ENCODE measurements around the gene FAM3C. TPM values are rescaled to one million over a fixed set of nuclear protein-coding genes. Genes with fewer than 3 reads are reported as not detected.

Gene FAM3C
- total and polyA plus RNA-seq, 2 of the 8 experiments (the other 6 are each of a cell fraction or from before 2014, with no cell fraction given) = 27.0 to 77.7 TPM

DNA sequence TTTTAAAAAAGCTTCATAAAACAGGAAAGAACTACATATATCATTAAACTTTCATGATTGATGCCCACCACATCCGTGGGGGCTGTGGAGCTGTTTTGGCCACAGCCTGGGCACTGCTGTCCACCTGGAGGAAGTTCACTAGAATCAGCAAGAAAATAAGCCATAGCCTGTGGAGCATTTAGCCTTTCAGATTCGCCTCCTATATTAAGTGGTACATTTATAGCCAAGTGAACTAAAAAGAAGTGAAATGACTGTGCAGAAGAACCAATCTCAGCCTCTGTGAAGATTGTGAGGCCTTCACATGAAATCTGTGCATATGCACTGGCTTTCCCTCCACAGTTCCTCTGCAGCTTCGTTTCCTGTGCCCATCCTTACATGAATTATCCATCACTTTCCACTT is 43.8 kb downstream of the FAM3C start:
- H3K27me3 ChIP-seq (replicated peaks in 1 of 4; ENCODE audit: control insufficient read depth in 3 of 4, extremely low read depth in 1 of 4, insufficient read depth in 3 of 4, low read length in 3 of 4) = no peaks in the 10 kb centered on the region
- no peak overlapping the region for H2BK15ac ChIP-seq (ENCODE audit: low read length)
- no peaks in the 10 kb centered on the region for H3K23me2 ChIP-seq (ENCODE audit: low read depth, low read length)
- no peak overlapping the region for H2BK12ac ChIP-seq (ENCODE audit: low read depth, low read length)
- H4K91ac ChIP-seq (replicated peaks; ENCODE audit: insufficient read length, low read length) = no peak overlapping the region
- H3K27ac ChIP-seq (ENCODE audit: low read depth, low read length) = no peak overlapping the region
- H2BK5ac ChIP-seq (ENCODE audit: low read depth, low read length) = no peak overlapping the region
- no peaks in the 10 kb centered on the region for H4K20me1 ChIP-seq (replicated peaks in 1 of 2; ENCODE audit: control insufficient read depth in 1 of 2, insufficient read depth in 2 of 2, low read length in 2 of 2)
- H3K4me3 ChIP-seq (ENCODE audit: extremely low read depth in 1 of 4, insufficient read depth in 2 of 4, low read depth in 3 of 4, low read length in 4 of 4) = no peak overlapping the region
- H3K4me2 ChIP-seq (ENCODE audit: insufficient read depth in 1 of 2, low read depth in 2 of 2, low read length in 2 of 2) = no peak overlapping the region
- H4K5ac ChIP-seq (ENCODE audit: insufficient read length, low read depth, low read length) = no peak overlapping the region
- no peaks in the 10 kb centered on the region for H3K4me1 ChIP-seq (replicated peaks in 1 of 4; ENCODE audit: control insufficient read depth in 3 of 4, insufficient read depth in 4 of 4, low read length in 3 of 4)
- H3K9me3 ChIP-seq (ENCODE audit: insufficient read depth in 2 of 2, low read depth in 1 of 2, low read length in 1 of 2) = no peaks in the 10 kb centered on the region
- H2BK120ac ChIP-seq (replicated peaks; ENCODE audit: low read depth, low read length) = no peak overlapping the region
- no peaks in the 10 kb centered on the region for H3K79me1 ChIP-seq (ENCODE audit: low read depth, low read length)
- no peak for TF ChIP-seq TCF12 (IDR thresholded peaks at IDR 0.05; ENCODE audit: low read depth, low read length)
- H3K56ac ChIP-seq (replicated peaks; ENCODE audit: insufficient read length, low read depth, low read length) = no peak overlapping the region
- FAIRE-seq (no peak), DNase-seq (ENCODE audit: low read depth in 1 of 2, low spot score in 2 of 2) (no peak)
- H3K23ac ChIP-seq (ENCODE audit: insufficient read length) = no peak overlapping the region
- 86% methylated on average over 3 of the region's 3 CpGs; no CpG with 5 or more reads in 1 of the 2 experiments for WGBS, 2 experiments (ENCODE audit: extremely low coverage in 1 of 2, insufficient coverage in 1 of 2, insufficient read length in 1 of 2, insufficient replicate concordance in 2 of 2, low coverage in 1 of 2, low lambda C conversion rate in 2 of 2, missing lambda C conversion rate in 1 of 2)
- no peak overlapping the region for H3K14ac ChIP-seq (ENCODE audit: insufficient read length)
- peaks cover 2 to 19% (median 10%) of the 10 kb centered on the region in 4 experiments; a peak in 4 of 8 replicates for H3K36me3 ChIP-seq (ENCODE audit: control insufficient read depth in 2 of 4, insufficient read depth in 4 of 4, low read length in 3 of 4)
- ChIA-PET CTCF (ENCODE audit: partially characterized antibody) (interaction anchor here (0.6 to 4.2 kb wide), 15 partner anchors 9 to 462 kb away, joined by 3 to 28 read pairs (median 3); no protein-coding TSS in a partner anchor), POLR2A (ENCODE audit: partially characterized antibody) (interaction anchor here (1.2 kb wide), 1 partner anchor 18 kb away, joined by 3 read pairs; no protein-coding TSS in a partner anchor)
- no peak overlapping the region for H2BK20ac ChIP-seq (ENCODE audit: low read length)
- no peaks in the 10 kb centered on the region for H3K79me2 ChIP-seq (ENCODE audit: control insufficient read depth in 1 of 2, insufficient read depth in 2 of 2, low read length in 2 of 2)
- no peak overlapping the region for H3K9ac ChIP-seq (replicated peaks in 1 of 4; ENCODE audit: extremely low read depth in 1 of 4, low read depth in 3 of 4, low read length in 3 of 4)
- no peak overlapping the region for H3K18ac ChIP-seq (ENCODE audit: extremely low read depth, low read length)
- no peak overlapping the region for H2AK5ac ChIP-seq (ENCODE audit: low read depth, low read length)
- no peak overlapping the region for H4K8ac ChIP-seq (ENCODE audit: extremely low read depth, insufficient read depth, low read length)
- H2AFZ ChIP-seq (ENCODE audit: low read length) = no peak overlapping the region
- H3K4ac ChIP-seq (replicated peaks; ENCODE audit: insufficient read length, low read depth, low read length) = no peak overlapping the region
